Subcutaneous abdominal adipose tissue (tissue), 5 donors: ENCODE data around the gene POLD4.
A peak's percentile ranks its signal among the peaks of the same experiment; 100 is the strongest.

Source experiments
- H3K27ac ChIP-seq: one replicate; pipeline ENCODE4 v1.7.0; 2013; ENCODE audit warnings: low read depth, mild to moderate bottlenecking, inconsistent platforms, low read length, moderate library complexity
- H3K27me3 ChIP-seq, 5 donors: one replicate each; pipeline ENCODE4 v1.7.0; 2013; ENCODE audit warnings: low read length in 5 of 5, inconsistent platforms in 1 of 5; ENCODE audit not compliant: control insufficient read depth in 5 of 5, insufficient read depth in 4 of 5
- H3K36me3 ChIP-seq, 5 donors: one replicate each; pipeline ENCODE4 v1.7.0; 2013; ENCODE audit warnings: low read length in 5 of 5; ENCODE audit not compliant: control insufficient read depth in 5 of 5, insufficient read depth in 5 of 5
- H3K4me1 ChIP-seq, 5 donors: one replicate each; pipeline ENCODE4 v1.7.0; 2013; ENCODE audit warnings: low read length in 5 of 5, mild to moderate bottlenecking in 3 of 5, moderate library complexity in 1 of 5; ENCODE audit not compliant: control insufficient read depth in 5 of 5, insufficient read depth in 5 of 5
- H3K4me3 ChIP-seq, 5 donors: one replicate each; pipeline ENCODE4 v1.7.0; 2013; ENCODE audit warnings: low read length in 5 of 5, low read depth in 1 of 5
- H3K9ac ChIP-seq, 5 donors: one replicate each; pipeline ENCODE4 v1.7.0; 2013; ENCODE audit warnings: low read length in 5 of 5, mild to moderate bottlenecking in 4 of 5, moderate library complexity in 3 of 5
- H3K9me3 ChIP-seq, 5 donors: one replicate each; pipeline ENCODE4 v1.7.0; 2013; ENCODE audit warnings: low read length in 5 of 5; ENCODE audit not compliant: control insufficient read depth in 5 of 5
- donor health status: healthy.
- donor health status: healthy.
- donor health status: healthy.
- donor health status: healthy.
- donor health status: healthy.

POLD4 gene

GRCh38 chr11:67389477-67389876 lies 36.1 kb upstream of the POLD4 start:
- no peaks in the 10 kb centered on the region for H3K9me3 ChIP-seq
- H3K27ac ChIP-seq: no peak overlapping the region
- H3K36me3 ChIP-seq: peaks cover 0 to 9% (median 4%) of the 10 kb centered on the region in 5 donors
- H3K27me3 ChIP-seq: peaks cover 0 to 3% (median 0%) of the 10 kb centered on the region in 5 donors
- peaks cover 1 to 26% (median 23%) of the 10 kb centered on the region in 5 donors for H3K4me1 ChIP-seq
- H3K9ac ChIP-seq: no peak overlapping the region
- H3K4me3 ChIP-seq: no peak overlapping the region

- no peak overlapping the region for H3K4me3 ChIP-seq
- no peaks in the 10 kb centered on the region for H3K9me3 ChIP-seq
- H3K27ac ChIP-seq: no peak overlapping the region
- no peaks in the 10 kb centered on the region for H3K36me3 ChIP-seq
- peaks cover 0 to 3% (median 0%) of the 10 kb centered on the region in 5 donors for H3K27me3 ChIP-seq
- no peak overlapping the region for H3K9ac ChIP-seq
- H3K4me1 ChIP-seq: peaks cover 0 to 19% (median 15%) of the 10 kb centered on the region in 5 donors
Measured at GRCh38 chr11:67387518-67387917, 34.2 kb upstream of the POLD4 start.

- Histone ChIP-seq H3K9ac (no peak overlapping the region), H3K9me3 (no peaks in the 10 kb centered on the region), H3K27ac (no peak overlapping the region), H3K27me3 (peaks cover 0 to 3% (median 0%) of the 10 kb centered on the region in 5 donors), H3K4me3 (no peak overlapping the region), H3K36me3 (no peaks in the 10 kb centered on the region), H3K4me1 (peaks cover 0 to 19% (median 12%) of the 10 kb centered on the region in 5 donors)
Measured at GRCh38 chr11:67387069-67387468, 33.7 kb upstream of the POLD4 start.

GRCh38 chr11:67384851-67385366 lies 31.6 kb upstream of the POLD4 start:
- Histone ChIP-seq H3K9me3 (no peaks in the 10 kb centered on the region), H3K9ac (no peak overlapping the region), H3K27me3 (peaks cover 0 to 3% (median 0%) of the 10 kb centered on the region in 5 donors), H3K4me1 (peaks cover 0 to 16% (median 3%) of the 10 kb centered on the region in 5 donors), H3K4me3 (no peak overlapping the region), H3K27ac (no peak overlapping the region), H3K36me3 (no peaks in the 10 kb centered on the region)

- no peaks in the 10 kb centered on the region for H3K9me3 ChIP-seq
- H3K4me3 ChIP-seq: no peak overlapping the region
- no peaks in the 10 kb centered on the region for H3K36me3 ChIP-seq
- peak overlapping the region in 1 of 5 donors; percentile 53 for H3K9ac ChIP-seq
- peaks cover 0 to 10% (median 5%) of the 10 kb centered on the region in 5 donors for H3K27me3 ChIP-seq
- H3K27ac ChIP-seq: no peak overlapping the region
- H3K4me1 ChIP-seq: peaks cover 0 to 16% (median 3%) of the 10 kb centered on the region in 5 donors
Measured at GRCh38 chr11:67382276-67383136, 29.2 kb upstream of the POLD4 start.

- Histone ChIP-seq H3K27me3 (peaks cover 3 to 19% (median 5%) of the 10 kb centered on the region in 5 donors), H3K9ac (no peak overlapping the region), H3K4me1 (peaks cover 0 to 13% (median 3%) of the 10 kb centered on the region in 5 donors), H3K36me3 (no peaks in the 10 kb centered on the region), H3K4me3 (no peak overlapping the region), H3K9me3 (no peaks in the 10 kb centered on the region), H3K27ac (no peak overlapping the region)
Measured at GRCh38 chr11:67381244-67381972, 28.1 kb upstream of the POLD4 start.

GRCh38 chr11:67379061-67380058 lies 26.0 kb upstream of the POLD4 start:
- Histone ChIP-seq H3K36me3 (no peaks in the 10 kb centered on the region), H3K27me3 (peaks cover 3 to 22% (median 10%) of the 10 kb centered on the region in 5 donors), H3K9me3 (no peaks in the 10 kb centered on the region), H3K27ac (no peak overlapping the region), H3K4me1 (peaks cover 2 to 19% (median 8%) of the 10 kb centered on the region in 5 donors), H3K4me3 (no peak overlapping the region), H3K9ac (no peak overlapping the region)

- H3K4me1 ChIP-seq: peaks cover 6 to 26% (median 15%) of the 10 kb centered on the region in 5 donors
- peaks cover 3 to 22% (median 10%) of the 10 kb centered on the region in 5 donors for H3K27me3 ChIP-seq
- no peak overlapping the region for H3K27ac ChIP-seq
- H3K36me3 ChIP-seq: no peaks in the 10 kb centered on the region
- H3K9ac ChIP-seq: no peak overlapping the region
- no peaks in the 10 kb centered on the region for H3K9me3 ChIP-seq
- no peak overlapping the region for H3K4me3 ChIP-seq
Measured at GRCh38 chr11:67378544-67378943, 25.2 kb upstream of the POLD4 start.
